ENCODE data around the gene CISTR.

The CISTR gene

DNA sequence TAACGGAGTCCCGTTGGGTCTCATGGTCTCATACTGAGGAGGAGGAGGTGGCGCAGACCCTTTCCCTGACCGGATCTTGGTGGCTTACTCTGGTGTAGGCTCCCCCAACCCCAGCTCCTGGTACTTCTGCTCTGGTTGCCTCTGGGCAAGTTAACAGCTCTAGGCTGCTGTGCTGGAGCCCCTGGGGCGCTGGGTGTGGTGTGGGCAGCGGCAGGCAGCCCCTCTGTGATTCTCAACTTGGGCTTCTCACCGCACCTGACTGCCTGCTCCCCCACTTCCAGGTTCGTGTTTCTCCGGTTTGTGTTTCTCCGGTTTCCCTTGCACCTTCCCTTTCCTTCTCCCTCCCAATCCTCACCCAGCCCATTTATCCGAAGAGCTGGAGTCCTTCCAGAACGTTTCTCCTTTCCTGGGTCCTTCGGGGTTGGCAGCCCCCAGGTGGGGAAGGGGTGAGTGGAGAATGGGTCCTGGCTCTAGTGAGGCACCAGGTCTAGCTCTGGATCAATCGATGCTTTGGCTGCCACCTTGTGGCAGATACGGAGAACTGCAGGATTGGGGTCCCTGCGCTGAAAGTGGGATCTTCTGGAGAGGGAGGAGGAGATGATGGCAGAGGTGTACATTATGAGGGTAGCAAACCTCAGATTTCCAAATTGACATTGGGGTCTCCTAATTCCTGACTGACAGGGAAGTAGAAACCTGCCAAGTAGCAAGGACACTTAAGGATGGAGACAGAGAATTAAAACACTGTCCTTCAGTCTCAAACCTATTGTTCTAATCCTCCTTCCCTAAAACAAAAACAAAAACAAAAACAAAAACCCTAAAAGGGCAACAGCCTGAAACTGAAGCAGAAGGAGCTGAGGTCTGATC is 8.3 kb downstream of the CISTR start:
- peak; percentile 72 to 84 (median 76) for DNase-seq

- no peak for DNase-seq
Observed at GRCh38 chr12:53740130-53740491, 11.7 kb downstream of the CISTR start.

DNA sequence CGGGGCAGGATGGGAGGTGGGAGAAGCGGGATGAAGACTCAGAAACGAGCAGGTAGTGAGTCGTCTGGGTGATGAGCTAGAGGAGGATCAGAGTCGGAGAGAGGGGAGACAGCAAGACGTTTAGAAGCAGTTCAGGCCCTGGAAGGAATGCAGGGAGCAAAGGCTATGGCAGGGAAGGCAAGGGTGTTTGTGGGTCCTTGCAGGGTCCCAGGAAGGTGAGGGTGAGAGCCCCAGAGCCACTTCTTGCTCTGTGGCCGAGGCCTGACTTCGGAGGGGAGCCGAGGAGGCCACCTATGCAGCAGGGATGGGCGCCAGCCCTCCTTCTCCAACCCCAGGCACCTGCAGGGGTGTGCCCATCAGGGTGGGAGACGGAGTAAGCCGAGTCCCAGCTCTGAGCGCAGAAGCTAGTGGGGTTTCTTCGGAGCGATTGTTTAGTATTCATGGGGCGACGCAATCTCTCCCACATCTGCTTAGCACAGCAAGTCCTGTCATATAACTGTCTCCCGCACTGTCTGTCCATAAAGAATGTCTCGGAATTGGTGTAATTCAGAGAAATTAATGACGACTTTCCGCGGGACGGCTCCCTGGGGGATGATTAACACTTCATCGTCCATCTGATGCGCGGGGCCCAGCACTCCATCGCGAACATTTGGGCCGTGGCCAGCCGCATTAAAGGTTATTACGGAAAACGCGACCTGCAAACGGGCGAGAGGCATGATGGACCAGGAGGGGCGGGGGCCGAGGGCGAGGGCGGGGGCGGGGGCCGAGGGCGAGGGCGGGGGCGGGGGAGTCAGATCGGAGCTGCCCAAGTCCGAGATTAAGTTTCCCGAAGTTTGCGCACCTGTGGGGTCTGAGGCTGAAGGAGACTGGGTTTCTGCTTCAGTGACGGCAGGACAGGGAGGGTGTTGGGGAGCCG is 12.3 kb downstream of the CISTR start:
- DNase-seq = no peak

DNA sequence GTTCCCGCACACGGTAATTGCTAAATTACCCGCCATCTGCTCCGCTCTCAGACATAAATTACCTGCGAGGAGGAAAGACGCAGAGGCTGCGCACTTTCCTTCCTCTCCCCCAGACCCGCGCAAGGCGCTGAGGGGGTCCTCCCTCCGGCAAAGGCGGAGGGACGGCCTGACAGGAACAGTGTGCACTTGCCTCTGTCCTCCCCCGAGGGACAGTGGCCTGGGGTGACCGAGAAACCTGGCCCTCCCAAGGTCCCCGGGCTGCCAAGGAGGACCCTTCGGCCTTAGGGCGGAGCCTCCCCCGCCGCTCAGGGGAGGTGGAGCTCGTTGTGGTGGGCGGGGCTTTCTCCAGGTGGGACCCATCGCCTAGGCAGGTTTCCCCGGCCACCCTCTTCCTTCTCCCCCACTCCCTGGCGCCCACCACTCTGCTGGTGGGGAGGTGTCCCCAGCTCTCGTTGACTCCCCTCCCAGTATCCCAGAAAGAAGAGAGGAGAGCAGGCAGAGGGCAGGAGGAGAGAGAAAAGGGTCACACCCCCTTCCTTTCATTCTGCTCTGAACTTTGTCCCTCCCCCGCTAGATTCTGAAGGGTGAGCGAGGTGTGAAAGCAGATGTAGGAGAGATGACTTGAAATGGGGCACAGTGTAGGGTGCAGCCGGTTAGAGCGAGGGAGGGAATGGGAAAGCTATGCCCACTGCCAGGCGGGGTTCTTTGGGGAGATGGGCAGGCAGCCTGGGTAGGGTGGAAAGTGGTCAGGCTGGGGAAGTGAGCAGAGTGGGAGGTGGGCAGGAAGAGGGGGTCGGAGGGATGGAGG is 13.2 kb downstream of the CISTR start:
- DNase-seq = no peak

- no peak for DNase-seq
Observed at GRCh38 chr12:53737951-53738405, 13.8 kb downstream of the CISTR start.

- no peak for DNase-seq
Observed at GRCh38 chr12:53737093-53737808, 14.5 kb downstream of the CISTR start.

DNA sequence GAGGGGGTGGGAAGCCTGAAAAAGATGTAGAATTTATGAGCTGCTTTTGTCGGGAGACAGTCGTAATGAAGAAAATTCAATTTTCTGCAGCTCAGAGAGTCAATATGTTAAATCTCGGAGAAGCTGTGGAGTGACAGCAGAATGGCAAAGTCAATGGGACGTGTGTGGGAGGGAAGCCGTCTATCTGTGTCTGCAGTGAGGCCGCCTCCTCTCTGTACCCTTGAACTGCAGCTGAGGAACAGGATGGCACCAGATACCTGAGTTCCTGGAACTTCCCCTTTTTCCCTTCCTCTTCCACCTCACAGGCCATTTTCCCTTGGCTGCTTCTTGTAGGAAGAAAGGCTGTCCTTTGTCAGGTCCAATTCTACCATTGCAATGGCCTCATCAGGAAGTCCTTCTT is 15.2 kb downstream of the CISTR start:
- DNase-seq = no peak

DNA sequence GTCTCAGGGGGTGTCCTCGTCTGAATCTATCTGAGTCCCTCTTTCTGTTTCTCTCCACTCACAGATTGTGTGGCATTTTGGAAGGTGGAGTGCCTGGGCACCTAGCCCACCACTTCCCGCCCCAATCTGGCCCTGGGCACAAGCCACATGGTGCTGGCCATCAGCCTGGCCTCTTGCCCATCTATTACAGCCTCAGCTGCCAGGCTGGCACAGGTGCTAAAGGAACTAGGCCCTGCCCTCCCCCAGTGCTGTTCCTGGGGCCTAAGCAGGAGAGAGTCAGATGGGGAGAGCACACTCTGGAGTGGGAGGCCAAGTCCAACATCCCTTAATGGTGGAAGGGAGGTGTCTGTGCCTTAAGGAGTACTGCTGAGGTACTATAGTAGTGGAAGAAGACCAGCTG is 16.2 kb downstream of the CISTR start:
- DNase-seq = no peak

DNA sequence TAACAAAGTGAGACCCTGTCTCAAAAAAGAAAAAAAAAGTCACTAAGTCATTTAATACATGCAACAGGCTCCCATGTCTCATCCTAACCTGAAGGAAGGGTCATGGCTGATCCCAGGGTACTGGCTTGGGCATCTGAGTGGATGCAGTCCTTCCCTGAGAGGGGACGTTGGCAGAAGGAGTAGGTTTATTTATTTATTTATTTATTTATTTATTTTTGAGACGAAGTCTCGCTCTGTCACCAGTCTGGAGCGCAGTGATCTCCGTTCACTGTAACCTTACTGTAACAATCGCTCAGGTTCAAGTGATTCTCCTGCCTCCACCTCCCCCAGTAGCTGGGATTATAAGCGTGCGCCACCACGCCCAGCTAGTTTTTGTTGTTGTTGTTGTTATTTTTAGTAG is 17.4 kb downstream of the CISTR start:
- DNase-seq = no peak

DNA sequence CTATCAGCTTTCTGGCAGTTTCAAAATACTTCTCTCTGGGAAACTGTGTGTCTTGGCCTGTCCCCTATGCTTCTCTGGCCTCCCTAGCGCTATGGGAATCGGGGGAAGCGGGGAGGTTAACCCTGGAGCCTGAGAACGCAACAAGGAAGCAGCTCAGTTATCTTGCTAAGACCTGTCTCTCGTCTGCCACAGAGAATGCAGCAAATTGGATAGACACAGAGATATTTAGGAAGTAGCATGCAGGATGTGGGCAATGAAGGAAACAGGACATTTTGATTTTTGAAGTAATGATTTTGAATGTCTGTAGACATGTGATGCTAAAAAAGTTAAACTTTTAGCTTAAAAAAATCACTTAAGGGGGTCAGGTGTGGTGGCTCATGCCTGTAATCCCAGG is 18.0 kb downstream of the CISTR start:
- DNase-seq = no peak

- no peak for DNase-seq
Observed at GRCh38 chr12:53733051-53733806, 18.6 kb downstream of the CISTR start.

DNA sequence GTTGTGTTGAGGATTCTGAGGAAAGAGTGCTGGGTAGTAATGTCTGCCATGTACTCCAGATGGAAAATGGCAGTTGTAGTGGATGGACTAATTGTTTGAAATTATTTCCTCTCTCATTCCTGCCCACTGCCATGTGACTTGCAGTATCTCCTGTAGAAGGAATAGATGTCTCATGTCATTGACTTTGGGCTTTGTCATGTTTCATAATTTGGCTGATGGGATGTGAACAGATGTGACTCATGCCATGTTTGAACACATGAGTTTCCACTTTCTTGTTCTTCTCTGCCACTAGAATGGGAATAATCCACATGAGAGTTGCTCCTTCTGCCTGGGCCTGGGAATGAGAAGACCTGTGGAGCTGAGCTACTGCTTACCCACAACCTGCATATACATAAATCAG is 22.1 kb downstream of the CISTR start:
- DNase-seq = peak in 2 of 4 experiments; percentile 36 to 53

GRCh38 chr12:53728206-53728605 is 23.6 kb downstream of the CISTR start:
- no peak for DNase-seq

DNA sequence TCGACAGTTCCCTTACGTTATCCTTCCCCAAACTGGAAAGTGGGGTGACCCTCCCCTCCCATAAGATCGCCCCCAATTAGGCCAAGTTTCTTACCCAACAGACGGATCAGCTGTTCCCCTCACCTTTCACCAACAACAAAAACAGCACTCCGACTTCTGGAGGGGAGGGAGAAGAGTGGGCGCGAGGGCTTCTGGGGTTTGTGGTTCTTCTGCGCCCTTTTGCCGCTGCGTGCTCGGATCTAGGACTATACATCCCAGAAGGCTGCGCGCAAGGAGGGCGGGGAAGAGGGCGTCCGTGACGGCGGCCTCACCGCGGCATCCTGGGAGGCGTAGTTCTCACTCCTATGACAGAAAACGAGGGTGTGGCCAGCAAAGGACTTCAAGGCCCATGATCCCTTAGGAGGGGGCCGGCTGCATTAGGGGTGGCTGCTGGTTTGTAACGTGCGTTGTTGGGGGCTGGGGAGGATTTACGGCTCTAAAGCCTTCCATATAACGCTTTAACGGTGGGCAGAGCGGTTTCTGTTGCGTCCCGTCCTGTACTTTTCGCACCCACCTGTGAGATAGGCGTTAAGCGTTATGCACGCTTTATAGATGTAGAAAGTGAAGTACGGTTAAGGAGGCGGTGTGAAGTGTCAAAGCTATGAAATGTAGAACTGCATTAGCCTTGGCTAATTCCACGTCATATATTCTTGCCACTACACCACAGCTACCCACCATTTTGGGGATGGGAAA is 24.3 kb downstream of the CISTR start, which contains the start of gene CALCOCO1:
CALCOCO1 (minus strand) TSS at position 143 of the 732 bp plus-strand sequence. CDS start 2,210 bp downstream, outside the sequence.
- peak; percentile 97 to 98 (median 98) for DNase-seq

DNA sequence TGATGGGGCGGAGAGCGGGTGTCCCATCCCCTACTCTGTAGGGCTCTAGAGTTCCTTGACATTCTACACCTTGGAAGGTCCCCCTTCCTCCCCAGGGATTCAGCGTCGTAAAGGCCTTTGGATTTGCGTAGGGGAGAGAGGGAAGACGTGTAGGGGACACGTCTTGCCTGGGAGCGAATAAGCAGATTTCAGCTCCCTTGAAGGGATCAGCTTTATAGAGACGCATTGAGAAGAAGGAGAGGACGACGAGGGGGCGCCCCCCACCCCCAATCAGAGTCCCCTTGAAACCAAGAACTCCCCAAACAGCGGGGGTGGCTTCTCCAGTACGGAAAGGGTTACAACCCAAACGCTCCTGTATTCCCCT is 24.9 kb downstream of the CISTR start:
- no peak for DNase-seq

DNA sequence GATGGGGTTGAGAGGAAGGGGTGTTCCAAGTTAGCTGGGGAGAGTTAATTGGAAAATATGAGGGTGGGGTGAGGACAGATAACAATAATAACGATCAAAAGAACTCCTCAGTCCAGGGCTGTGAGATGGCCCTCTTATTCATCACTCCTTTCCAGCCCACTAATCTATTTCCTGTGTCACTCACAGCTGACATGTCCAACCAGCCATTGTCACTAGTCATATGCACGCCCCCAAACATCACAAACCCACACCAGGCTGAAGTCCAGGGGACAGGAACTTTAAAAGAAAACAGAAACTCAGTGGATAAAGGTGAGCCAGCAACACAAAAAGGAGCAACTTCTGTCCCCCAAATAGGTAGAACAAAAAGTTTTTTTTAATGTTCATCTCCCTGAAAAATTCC is 25.4 kb downstream of the CISTR start:
- peak; percentile 33 to 63 (median 60) for DNase-seq

DNA sequence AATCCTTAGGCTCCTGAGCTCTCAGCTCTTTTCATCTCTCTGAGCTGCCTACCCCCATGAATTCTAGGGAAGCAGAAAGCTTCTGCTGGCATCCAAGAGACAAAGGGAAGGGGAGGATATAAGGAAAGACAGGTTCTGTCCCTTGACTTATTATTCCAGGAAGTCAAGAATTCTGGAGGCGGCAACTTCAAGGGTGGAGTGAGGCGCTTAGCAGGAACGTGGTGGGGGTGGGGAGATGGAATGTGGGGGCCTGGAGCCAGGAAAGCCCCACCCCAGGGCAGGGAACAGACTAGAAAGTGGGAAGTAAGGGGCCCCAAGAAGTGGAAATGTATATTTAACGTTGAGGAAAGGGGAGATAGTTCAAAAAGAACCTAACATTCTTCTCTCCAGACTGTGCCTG is 26.0 kb downstream of the CISTR start:
- peak in 1 of 4 experiments; percentile 24 for DNase-seq

DNA sequence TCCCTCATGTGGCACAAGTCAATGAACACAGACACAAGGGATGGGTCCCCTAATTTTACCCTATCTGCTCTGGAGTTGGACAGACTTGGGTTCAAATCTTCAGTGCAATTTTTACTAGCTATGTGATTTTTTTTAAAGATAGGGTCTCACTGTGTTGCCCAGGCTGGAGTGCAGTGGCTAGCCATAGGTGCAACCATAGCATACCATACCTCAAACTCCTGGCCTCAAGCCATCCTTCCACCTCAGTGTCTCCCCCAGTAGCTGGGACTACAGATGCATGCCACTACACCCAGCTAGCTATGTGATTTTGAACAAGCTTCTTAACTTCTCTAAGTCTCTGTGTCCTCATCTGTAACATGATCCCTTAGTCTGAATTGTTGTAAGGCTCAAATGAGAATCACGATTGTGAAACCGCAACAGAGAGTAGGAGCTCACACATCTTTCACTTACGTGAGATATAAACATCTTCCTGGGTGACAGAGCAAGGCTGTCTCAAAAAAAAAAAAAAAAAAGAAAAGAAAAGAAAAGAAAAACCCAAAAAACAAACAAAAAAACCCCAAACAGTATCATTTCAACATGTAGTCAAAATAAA is 29.2 kb downstream of the CISTR start:
- DNase-seq = no peak

- no peak for DNase-seq
Observed at GRCh38 chr12:53720946-53721345, 30.8 kb downstream of the CISTR start.

GRCh38 chr12:53719649-53720048 is 32.1 kb downstream of the CISTR start:
- DNase-seq = no peak
